ENCODE results near the gene ODF4. TPM values are rescaled to one million over a fixed set of nuclear protein-coding genes. Genes with fewer than 3 reads are reported as not detected.

Gene ODF4
- total and polyA plus RNA-seq, 10 of the 15 experiments (the other 5 are each of a cell fraction or from before 2014, with no cell fraction given): not detected

DNA sequence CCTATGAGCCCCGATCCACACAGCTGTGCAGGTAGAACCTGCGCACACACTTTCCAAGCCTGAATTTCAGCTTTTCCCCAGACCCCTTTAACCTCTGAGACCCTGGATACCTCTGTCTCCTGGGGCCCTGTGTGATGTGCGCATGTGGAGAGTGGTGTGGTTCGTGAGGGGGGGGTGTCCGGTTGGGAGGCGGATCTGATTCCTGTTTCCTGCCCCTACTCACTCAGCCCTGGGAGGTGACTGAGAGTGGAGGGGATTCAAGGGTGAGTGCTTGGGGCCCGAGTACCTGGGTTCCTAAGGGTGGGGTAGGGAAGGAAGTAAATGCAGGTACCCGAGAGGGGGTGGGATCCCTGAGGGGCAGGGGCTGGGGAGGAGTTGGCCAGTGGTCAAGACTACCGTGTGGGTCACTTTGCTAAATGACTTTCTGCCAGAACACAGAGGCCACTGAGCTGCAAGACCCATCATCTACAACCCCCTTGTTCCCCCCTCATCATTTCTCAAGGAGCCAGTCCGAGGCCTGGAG, 29.0 kb upstream of the ODF4 start:
- in situ Hi-C loops (cut with MboI) (no loop called here), intact Hi-C loops (cut with micrococcal nuclease; ENCODE audit: unreplicated experiment) (no loop called here)
- H3K4me2 ChIP-seq (ENCODE audit: control insufficient read depth, insufficient read depth): no peak overlapping the region
- H3K36me3 ChIP-seq (ENCODE audit: control insufficient read depth in 2 of 2, insufficient read depth in 2 of 2, low read length in 1 of 2): no peaks in the 10 kb centered on the region
- no TSS peak for BruUV-seq (replicated peaks)
- no peak for ATAC-seq
- no peak for FAIRE-seq
- RAD21 ChIA-PET (ENCODE audit: unreplicated experiment): no interaction called here
- H3K9me3 ChIP-seq (replicated peaks; ENCODE audit: control insufficient read depth, insufficient read depth, low read length): no peaks in the 10 kb centered on the region
- SMC1A ChIA-PET (ENCODE audit: uncharacterized antibody, unreplicated experiment): no interaction called here
- POLR2A ChIA-PET: no interaction called here
- WGBS (ENCODE audit: insufficient coverage, insufficient replicate concordance, low lambda C conversion rate, missing lambda C conversion rate): 35% methylated on average over 8 of the region's 10 CpGs
- no peak for TF ChIP-seq CBX5 (IDR thresholded peaks at IDR 0.05; ENCODE audit: low read depth)
- H3K9ac ChIP-seq (ENCODE audit: control insufficient read depth, insufficient read depth, low read length): no peak overlapping the region
- CTCF ChIA-PET: no interaction called here
- H3K4me1 ChIP-seq (ENCODE audit: control insufficient read depth, insufficient read depth, low read length): no peaks in the 10 kb centered on the region
- no peak overlapping the region for H2AFZ ChIP-seq (ENCODE audit: control insufficient read depth, low read depth, low read length)
- no peaks in the 10 kb centered on the region for H3K79me2 ChIP-seq (ENCODE audit: control insufficient read depth, insufficient read depth, low read length)
- H3K27me3 ChIP-seq (replicated peaks in 1 of 2; ENCODE audit: control insufficient read depth in 2 of 2, insufficient read depth in 2 of 2, low read length in 1 of 2): no peaks in the 10 kb centered on the region; a peak in 2 of 4 replicates
- H4K20me1 ChIP-seq (ENCODE audit: control insufficient read depth, insufficient read depth): no peaks in the 10 kb centered on the region
- H3K27ac ChIP-seq (ENCODE audit: control insufficient read depth, insufficient read depth): no peak overlapping the region
- no peak overlapping the region for H3K4me3 ChIP-seq
- DNase-seq (ENCODE audit: low read depth, low spot score): no peak

- Histone ChIP-seq H3K9me3 (replicated peaks; ENCODE audit: control insufficient read depth, insufficient read depth, low read length) (no peaks in the 10 kb centered on the region), H3K27ac (ENCODE audit: control insufficient read depth, insufficient read depth) (no peak overlapping the region), H3K9ac (ENCODE audit: control insufficient read depth, insufficient read depth, low read length) (no peak overlapping the region), H3K79me2 (ENCODE audit: control insufficient read depth, insufficient read depth, low read length) (no peaks in the 10 kb centered on the region), H3K4me3 (no peak overlapping the region), H2AFZ (ENCODE audit: control insufficient read depth, low read depth, low read length) (no peak overlapping the region), H3K36me3 (ENCODE audit: control insufficient read depth in 2 of 2, insufficient read depth in 2 of 2, low read length in 1 of 2) (no peaks in the 10 kb centered on the region), H4K20me1 (ENCODE audit: control insufficient read depth, insufficient read depth) (no peaks in the 10 kb centered on the region), H3K4me2 (ENCODE audit: control insufficient read depth, insufficient read depth) (no peak overlapping the region), H3K4me1 (ENCODE audit: control insufficient read depth, insufficient read depth, low read length) (no peaks in the 10 kb centered on the region), H3K27me3 (replicated peaks in 1 of 2; ENCODE audit: control insufficient read depth in 2 of 2, insufficient read depth in 2 of 2, low read length in 1 of 2) (no peaks in the 10 kb centered on the region; a peak in 2 of 4 replicates)
- DNase-seq (ENCODE audit: low read depth, low spot score): no peak
- 47% methylated on average over 22 of the region's 25 CpGs for WGBS (ENCODE audit: insufficient coverage, insufficient replicate concordance, low lambda C conversion rate, missing lambda C conversion rate)
- ChIA-PET SMC1A (ENCODE audit: uncharacterized antibody, unreplicated experiment) (no interaction called here), RAD21 (ENCODE audit: unreplicated experiment) (no interaction called here), POLR2A (no interaction called here), CTCF (no interaction called here)
- no TSS peak for BruUV-seq (replicated peaks)
- in situ Hi-C loops (cut with MboI) (no loop called here), intact Hi-C loops (cut with micrococcal nuclease; ENCODE audit: unreplicated experiment) (no loop called here)
- FAIRE-seq: no peak
- no peak for ATAC-seq
- TF ChIP-seq ZBTB11 (CRISPR knock-in tag; IDR thresholded peaks at IDR 0.05) (no peak), E2F8 (IDR thresholded peaks at IDR 0.05; ENCODE audit: low read depth, partially characterized antibody) (no peak), ZZZ3 (IDR thresholded peaks at IDR 0.05; ENCODE audit: control insufficient read depth, insufficient read length, low read depth) (no peak), ZNF207 (IDR thresholded peaks at IDR 0.05; ENCODE audit: borderline replicate concordance) (no peak), EP300 (IDR thresholded peaks at IDR 0.05; ENCODE audit: borderline replicate concordance in 1 of 2, control insufficient read depth in 1 of 2, low read depth in 2 of 2, low read length in 2 of 2) (no peak)
Observed at GRCh38 chr17:8311131-8311790, 28.4 kb upstream of the ODF4 start.
